ENCODE measurements around the gene CCDC85C.

DNA sequence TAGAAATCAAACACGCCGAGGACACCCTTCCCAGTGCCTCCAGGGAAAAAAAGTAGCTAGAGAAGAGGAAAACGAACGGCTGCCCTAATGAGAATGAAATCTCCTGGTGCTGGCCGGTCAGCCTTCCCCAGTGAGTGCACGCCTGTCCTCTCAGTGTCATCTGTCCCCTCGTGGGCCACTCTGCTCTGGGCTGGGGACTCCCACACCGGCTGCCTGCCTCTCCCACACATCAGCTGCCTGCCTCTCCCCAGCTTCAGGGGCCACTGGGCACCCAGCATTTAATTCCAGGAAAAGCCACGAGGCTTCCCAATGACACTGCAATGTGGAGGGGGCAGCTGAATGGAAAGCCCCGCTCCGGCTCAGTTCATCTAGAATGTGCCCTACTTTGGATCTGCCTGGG, 59.0 kb downstream of the CCDC85C start:
- no peak for TF ChIP-seq EZH2 (IDR thresholded peaks at IDR 0.05; ENCODE audit: insufficient read depth, low read length)
- TF ChIP-seq, protein P1, sequence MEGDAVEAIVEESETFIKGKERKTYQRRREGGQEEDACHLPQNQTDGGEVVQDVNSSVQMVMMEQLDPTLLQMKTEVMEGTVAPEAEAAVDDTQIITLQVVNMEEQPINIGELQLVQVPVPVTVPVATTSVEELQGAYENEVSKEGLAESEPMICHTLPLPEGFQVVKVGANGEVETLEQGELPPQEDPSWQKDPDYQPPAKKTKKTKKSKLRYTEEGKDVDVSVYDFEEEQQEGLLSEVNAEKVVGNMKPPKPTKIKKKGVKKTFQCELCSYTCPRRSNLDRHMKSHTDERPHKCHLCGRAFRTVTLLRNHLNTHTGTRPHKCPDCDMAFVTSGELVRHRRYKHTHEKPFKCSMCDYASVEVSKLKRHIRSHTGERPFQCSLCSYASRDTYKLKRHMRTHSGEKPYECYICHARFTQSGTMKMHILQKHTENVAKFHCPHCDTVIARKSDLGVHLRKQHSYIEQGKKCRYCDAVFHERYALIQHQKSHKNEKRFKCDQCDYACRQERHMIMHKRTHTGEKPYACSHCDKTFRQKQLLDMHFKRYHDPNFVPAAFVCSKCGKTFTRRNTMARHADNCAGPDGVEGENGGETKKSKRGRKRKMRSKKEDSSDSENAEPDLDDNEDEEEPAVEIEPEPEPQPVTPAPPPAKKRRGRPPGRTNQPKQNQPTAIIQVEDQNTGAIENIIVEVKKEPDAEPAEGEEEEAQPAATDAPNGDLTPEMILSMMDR (IDR thresholded peaks at IDR 0.05; ENCODE audit: insufficient read depth, low read depth, low read length): no peak
